IMR-90 (cell line): Measurements from ENCODE around the gene LCE3B. TPM values are rescaled to one million over a fixed set of nuclear protein-coding genes. Genes with fewer than 3 reads are reported as not detected.

Experiments used
- ATAC-seq: fragments of 200-7000 bp; cut with Tn5 transposase; 2 replicates; pipeline ENCODE4 v1.9.1; 2020; ENCODE audit warnings: low read depth, mild to moderate bottlenecking, moderate library complexity
- BruUV-seq: library from RNA; stranded (reverse); fragments of 400-500 nt; replicated peaks from 2 replicates; lab custom pipeline; 2021; lab: Mats Ljungman, UMichigan
- CTCF ChIA-PET: fragments of 300-600 bp; formaldehyde crosslinking; extraction: SDS; loops from one replicate; lab custom pipeline; 2021; ENCODE audit warnings: antibody characterized with exemption; lab: Yijun Ruan, JAX
- POLR2A ChIA-PET: fragments of 300-600 bp; sonication (Branson Sonifier 250); formaldehyde crosslinking; loops from one replicate; lab custom pipeline; 2022; ENCODE audit warnings: antibody characterized with exemption; ENCODE audit not compliant: unreplicated experiment; lab: Charles Lee
- DNase-seq: peaks from one replicate; pipeline ENCODE4 v3.0.0; 2013
- H2AFZ ChIP-seq: replicated peaks from 2 replicates; pipeline ENCODE3; 2013; ENCODE audit warnings: low read length, mild to moderate bottlenecking; ENCODE audit not compliant: poor library complexity
- H2AK5ac ChIP-seq: 2 replicates; pipeline ENCODE4 v1.6.1; 2013; ENCODE audit warnings: low read depth, low read length, inconsistent platforms
- H2AK9ac ChIP-seq: replicated peaks from 2 replicates; pipeline ENCODE3; 2013; ENCODE audit warnings: mild to moderate bottlenecking, low read depth, low read length, moderate library complexity; ENCODE audit not compliant: poor library complexity
- H2BK120ac ChIP-seq: 2 replicates; pipeline ENCODE4 v1.6.1; 2013; ENCODE audit warnings: low read depth, low read length, inconsistent platforms
- H2BK15ac ChIP-seq: 3 replicates; pipeline ENCODE4 v1.6.1; 2013; ENCODE audit warnings: low read depth, low read length, inconsistent platforms
- H2BK20ac ChIP-seq: 2 replicates; pipeline ENCODE4 v1.6.1; 2013; ENCODE audit warnings: low read depth, mild to moderate bottlenecking, inconsistent platforms, low read length, moderate library complexity
- H2BK5ac ChIP-seq: 2 replicates; pipeline ENCODE4 v1.6.1; 2013; ENCODE audit warnings: mild to moderate bottlenecking, low read depth, low read length, inconsistent platforms; ENCODE audit not compliant: poor library complexity, severe bottlenecking
- H3K14ac ChIP-seq: replicated peaks from 2 replicates; pipeline ENCODE4 v1.6.1; 2013; ENCODE audit warnings: low read depth, low read length, inconsistent platforms
- H3K18ac ChIP-seq: 2 replicates; pipeline ENCODE4 v1.6.1; 2013; ENCODE audit warnings: low read depth, low read length, control low read depth
- H3K23ac ChIP-seq: 2 replicates; pipeline ENCODE4 v1.6.1; 2013; ENCODE audit warnings: low read depth, low read length, inconsistent platforms
- H3K27ac ChIP-seq: 2 replicates; pipeline ENCODE4 v1.5.1; 2013; ENCODE audit warnings: mild to moderate bottlenecking, control low read depth, low read length; ENCODE audit not compliant: insufficient read depth
- H3K27me3 ChIP-seq: 2 replicates; pipeline ENCODE4 v1.6.1; 2013; ENCODE audit warnings: low read length; ENCODE audit not compliant: control insufficient read depth, insufficient read depth
- H3K36me3 ChIP-seq: 2 replicates; pipeline ENCODE4 v1.6.1; 2013; ENCODE audit warnings: low read length, mixed read lengths; ENCODE audit not compliant: control insufficient read depth, insufficient read depth
- H3K4ac ChIP-seq: 2 replicates; pipeline ENCODE4 v1.6.1; 2013; ENCODE audit warnings: low read depth, low read length, inconsistent platforms
- H3K4me1 ChIP-seq: 2 replicates; pipeline ENCODE4 v1.6.1; 2013; ENCODE audit warnings: low read length, mixed read lengths; ENCODE audit not compliant: control insufficient read depth, insufficient read depth
- H3K4me2 ChIP-seq: 2 replicates; pipeline ENCODE4 v1.6.1; 2013; ENCODE audit warnings: low read depth, mild to moderate bottlenecking, control low read depth, low read length, moderate library complexity
- H3K4me3 ChIP-seq: 2 replicates; pipeline ENCODE4 v1.5.1; 2013; ENCODE audit warnings: low read depth, mild to moderate bottlenecking, control low read depth, low read length, moderate library complexity; ENCODE audit not compliant: insufficient read depth
- H3K56ac ChIP-seq: 2 replicates; pipeline ENCODE4 v1.6.1; 2013; ENCODE audit warnings: low read length, inconsistent platforms; ENCODE audit not compliant: insufficient read depth; ENCODE audit errors: extremely low read depth
- H3K79me1 ChIP-seq, 2 experiments: 2 replicates each; pipeline ENCODE4 v1.6.1; 2013; ENCODE audit warnings: low read length in 2 of 2, inconsistent platforms in 1 of 2, low read depth in 1 of 2
- H3K9ac ChIP-seq: 2 replicates; pipeline ENCODE4 v1.6.1; 2013; ENCODE audit warnings: low read depth, low read length, control low read depth
- H3K9me1 ChIP-seq: 2 replicates; pipeline ENCODE4 v1.6.1; 2013; ENCODE audit warnings: low read length, inconsistent platforms; ENCODE audit not compliant: insufficient read depth
- H3K9me3 ChIP-seq: 2 replicates; pipeline ENCODE4 v1.6.1; 2013; ENCODE audit warnings: low read length; ENCODE audit not compliant: control insufficient read depth, insufficient read depth
- H4K20me1 ChIP-seq: 2 replicates; pipeline ENCODE4 v1.6.1; 2013; ENCODE audit warnings: low read length, inconsistent platforms; ENCODE audit not compliant: insufficient read depth
- H4K5ac ChIP-seq: 2 replicates; pipeline ENCODE4 v1.6.1; 2013; ENCODE audit warnings: mild to moderate bottlenecking, low read depth, low read length, control low read depth
- H4K8ac ChIP-seq, 2 experiments: 2 replicates each; pipeline ENCODE4 v1.6.1; 2013; ENCODE audit warnings: low read depth in 2 of 2, low read length in 2 of 2, control low read depth in 1 of 2, inconsistent platforms in 1 of 2
- H4K91ac ChIP-seq: 2 replicates; pipeline ENCODE4 v1.6.1; 2013; ENCODE audit warnings: low read depth, low read length, inconsistent platforms; ENCODE audit not compliant: insufficient read depth
- SMC3 ChIP-seq: fragments of 150-350 bp; IDR thresholded peaks from 2 replicates; pipeline ENCODE4 v1.6.1; 2016; ENCODE audit warnings: low read depth, mild to moderate bottlenecking, antibody characterized with exemption, low read length, moderate library complexity
- WGBS, 2 experiments: methylation state at CpG; one replicate each; pipeline versions ENCODE4 v1.1.5 to v1.1.7; 2013; ENCODE audit warnings: missing lambda C conversion rate in 2 of 2; ENCODE audit not compliant: insufficient read length in 1 of 2; ENCODE audit errors: extremely low coverage in 2 of 2; 5-methylcytosine and 5-hydroxymethylcytosine counted together
- dilution Hi-C: fragments of 300-500 bp; cut with HindIII; formaldehyde crosslinking; loops from one replicate; pipeline ENCODE4 v1.14.3; 2018; ENCODE audit warnings: low sequenced_read_pairs; ENCODE audit not compliant: unreplicated experiment
- in situ Hi-C: fragments of 300-500 bp; cut with MboI; formaldehyde crosslinking; loops from 3 replicates; pipeline ENCODE4 v1.14.3; 2019; ENCODE audit warnings: low sequenced_read_pairs, inconsistent platforms, mixed read lengths
- intact Hi-C: fragments of 100-400 bp; cut with micrococcal nuclease; formaldehyde crosslinking; loops from 2 replicates; pipeline ENCODE4 v1.10.0; 2022
- polyA plus RNA-seq, 3 experiments: library from polyadenylated mRNA; depleted of rRNA; stranded (reverse); fragments of >200 nt; gene quantifications; 2 replicates each; pipeline ENCODE4 v1.2.3, GENCODE V29; 2012; ENCODE audit warnings: low replicate concordance in 1 of 3
- total RNA-seq: library from RNA; depleted of rRNA; stranded (reverse); fragments of >200 nt; gene quantifications from 2 replicates; pipeline ENCODE4 v1.2.3, GENCODE V29; 2012

LCE3B gene
- total and polyA plus RNA-seq, 2 of the 4 experiments (the other 2 are of a cell fraction): not detected

DNA sequence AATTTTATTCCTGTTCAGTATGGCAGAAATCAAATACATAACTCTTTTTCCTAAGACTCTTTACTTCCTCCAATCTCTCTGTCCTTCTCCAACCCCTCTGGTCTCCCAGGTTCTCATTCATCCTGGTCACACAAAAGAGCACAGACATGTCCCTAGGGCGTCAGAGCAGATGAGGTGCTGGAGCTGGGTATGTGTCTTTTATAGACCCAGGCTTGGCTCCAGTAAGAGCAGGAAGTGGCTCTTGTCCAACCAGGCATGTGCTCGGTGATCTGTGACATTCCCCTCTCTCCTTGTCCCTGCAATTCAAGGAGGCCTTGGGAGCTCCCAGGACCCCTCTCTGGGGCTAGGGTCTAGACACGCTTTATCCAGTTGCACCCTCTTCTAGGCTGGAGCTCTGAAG is 31.5 kb downstream of the LCE3B start:
- CTCF ChIA-PET: no interaction called here

More for the DNA sequence above, 31.5 kb downstream of the LCE3B start:
- H3K18ac ChIP-seq: no peak overlapping the region
- intact Hi-C loops (no loop called here), dilution Hi-C loops (no loop called here), in situ Hi-C loops (no loop called here)
- no peak overlapping the region for H4K91ac ChIP-seq
- no peaks in the 10 kb centered on the region for H3K4me1 ChIP-seq
- no peak overlapping the region for H3K4ac ChIP-seq
- no peaks in the 10 kb centered on the region for H4K20me1 ChIP-seq
- no peak overlapping the region for H2BK120ac ChIP-seq
- no peak overlapping the region for H4K5ac ChIP-seq
- no peak overlapping the region for H2AK5ac ChIP-seq
- no peaks in the 10 kb centered on the region for H3K9me3 ChIP-seq
- no peak overlapping the region for H3K23ac ChIP-seq
- H2AK9ac ChIP-seq: no peak overlapping the region
- TF ChIP-seq SMC3: no peak
- no peak for DNase-seq
- H3K9me1 ChIP-seq: no peaks in the 10 kb centered on the region
- H3K79me1 ChIP-seq: no peaks in the 10 kb centered on the region
- no peak overlapping the region for H3K56ac ChIP-seq
- H2AFZ ChIP-seq: no peak overlapping the region
- H2BK15ac ChIP-seq: no peak overlapping the region
- no peak overlapping the region for H3K9ac ChIP-seq
- no peak overlapping the region for H3K4me2 ChIP-seq
- no CpG with 5 or more reads among the region's 3 CpGs for WGBS, 2 experiments
- H2BK20ac ChIP-seq: no peak overlapping the region
- no peak overlapping the region for H4K8ac ChIP-seq
- no peaks in the 10 kb centered on the region for H3K27me3 ChIP-seq
- H2BK5ac ChIP-seq: no peak overlapping the region
- no peaks in the 10 kb centered on the region for H3K36me3 ChIP-seq
- POLR2A ChIA-PET: no interaction called here
- no peak overlapping the region for H3K27ac ChIP-seq
- no peak overlapping the region for H3K14ac ChIP-seq
- BruUV-seq: no TSS peak
- ATAC-seq: no peak
- H3K4me3 ChIP-seq: no peak overlapping the region
